Mesothelial cell of epicardium (in vitro differentiated cells): ENCODE results near the gene SOBP. TPM values are rescaled to one million over a fixed set of nuclear protein-coding genes. Genes with fewer than 3 reads are reported as not detected.

Source experiments
- DNase-seq, 2 experiments: peaks; one replicate each; pipeline ENCODE4 v3.0.0; 2021; ENCODE audit warnings: low spot score in 2 of 2; ENCODE audit not compliant: unreplicated experiment in 2 of 2
- H3K27ac Mint-ChIP-seq: 2 replicates; pipeline ENCODE4 v1.8.0; 2021; ENCODE audit warnings: mixed read lengths
- H3K27me3 Mint-ChIP-seq: 2 replicates; pipeline ENCODE4 v1.8.0; 2021; ENCODE audit warnings: low read depth, mixed read lengths
- H3K36me3 Mint-ChIP-seq: 2 replicates; pipeline ENCODE4 v1.8.0; 2021; ENCODE audit warnings: mixed read lengths
- H3K4me1 Mint-ChIP-seq: 2 replicates; pipeline ENCODE4 v1.8.0; 2021; ENCODE audit warnings: mixed read lengths
- H3K4me3 Mint-ChIP-seq: 2 replicates; pipeline ENCODE4 v1.8.0; 2021; ENCODE audit warnings: mild to moderate bottlenecking, moderate library complexity, mixed read lengths
- H3K9me3 Mint-ChIP-seq: 2 replicates; pipeline ENCODE4 v1.8.0; 2021; ENCODE audit warnings: mixed read lengths
- total RNA-seq: library from RNA; stranded (reverse); gene quantifications from 3 replicates; pipeline ENCODE4 v1.2.1, GENCODE V29; 2021
- TF ChIP-seq, protein P1 (sequence below): fragments of 200-600 bp; sonication (generic); IDR thresholded peaks from one replicate; pipeline ENCODE4 v1.5.0; 2021; ENCODE audit warnings: antibody characterized with exemption; ENCODE audit not compliant: unreplicated experiment

The SOBP gene
- total RNA-seq, 1 donor from 2014 or later = 7.6 TPM

DNA sequence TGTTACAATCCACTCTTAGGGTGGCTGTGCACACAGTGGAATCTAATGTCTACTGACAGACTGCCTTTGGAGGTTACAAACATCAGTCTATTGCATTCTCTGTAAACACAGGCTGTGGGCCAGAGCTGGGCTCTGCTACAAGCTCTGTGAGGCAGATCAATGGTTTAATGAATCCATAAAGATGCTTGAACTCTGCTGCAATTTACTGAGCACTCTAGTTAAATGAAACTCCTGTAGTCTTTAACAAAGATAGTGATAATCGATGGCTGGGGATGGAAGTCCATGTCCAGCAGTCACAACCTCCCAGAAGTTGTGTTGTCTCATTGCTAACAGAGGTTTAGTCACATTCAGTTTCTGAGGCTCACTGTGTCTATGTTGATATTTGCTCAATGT lies 50.5 kb downstream of the SOBP start:
- H3K9me3 Mint-ChIP-seq = no peaks in the 10 kb centered on the region
- peaks cover 47% of the 10 kb centered on the region for H3K4me1 Mint-ChIP-seq
- H3K27ac Mint-ChIP-seq = peak overlapping the region; percentile 48
- H3K36me3 Mint-ChIP-seq = no peaks in the 10 kb centered on the region
- H3K4me3 Mint-ChIP-seq = no peak overlapping the region
- peaks cover 21% of the 10 kb centered on the region for H3K27me3 Mint-ChIP-seq
- DNase-seq = no peak
- TF ChIP-seq, protein P1, sequence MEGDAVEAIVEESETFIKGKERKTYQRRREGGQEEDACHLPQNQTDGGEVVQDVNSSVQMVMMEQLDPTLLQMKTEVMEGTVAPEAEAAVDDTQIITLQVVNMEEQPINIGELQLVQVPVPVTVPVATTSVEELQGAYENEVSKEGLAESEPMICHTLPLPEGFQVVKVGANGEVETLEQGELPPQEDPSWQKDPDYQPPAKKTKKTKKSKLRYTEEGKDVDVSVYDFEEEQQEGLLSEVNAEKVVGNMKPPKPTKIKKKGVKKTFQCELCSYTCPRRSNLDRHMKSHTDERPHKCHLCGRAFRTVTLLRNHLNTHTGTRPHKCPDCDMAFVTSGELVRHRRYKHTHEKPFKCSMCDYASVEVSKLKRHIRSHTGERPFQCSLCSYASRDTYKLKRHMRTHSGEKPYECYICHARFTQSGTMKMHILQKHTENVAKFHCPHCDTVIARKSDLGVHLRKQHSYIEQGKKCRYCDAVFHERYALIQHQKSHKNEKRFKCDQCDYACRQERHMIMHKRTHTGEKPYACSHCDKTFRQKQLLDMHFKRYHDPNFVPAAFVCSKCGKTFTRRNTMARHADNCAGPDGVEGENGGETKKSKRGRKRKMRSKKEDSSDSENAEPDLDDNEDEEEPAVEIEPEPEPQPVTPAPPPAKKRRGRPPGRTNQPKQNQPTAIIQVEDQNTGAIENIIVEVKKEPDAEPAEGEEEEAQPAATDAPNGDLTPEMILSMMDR = no peak

DNA sequence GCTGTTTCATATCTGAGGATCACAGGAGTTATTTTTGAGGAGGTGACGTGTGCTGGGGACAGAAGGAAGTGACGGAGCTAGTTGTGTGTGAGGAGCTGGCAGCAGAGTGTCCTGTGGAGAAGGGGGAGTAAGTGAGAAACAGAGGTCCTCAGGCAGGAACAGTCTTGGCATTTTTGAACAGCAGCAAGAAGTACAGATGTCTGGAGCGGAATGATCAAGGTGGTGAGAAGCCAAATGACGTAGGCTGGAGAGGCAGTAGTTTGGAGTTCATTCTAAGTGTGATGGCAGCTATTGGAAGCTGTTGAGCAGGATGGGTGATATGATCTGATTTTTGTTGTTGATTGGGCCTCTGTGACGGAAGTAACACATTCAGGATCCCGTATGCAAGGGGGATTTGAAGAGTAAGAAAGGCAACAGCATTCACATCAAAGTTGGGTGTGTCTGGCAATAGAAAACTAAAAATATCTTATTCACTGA lies 52.3 kb downstream of the SOBP start:
- no peaks in the 10 kb centered on the region for H3K9me3 Mint-ChIP-seq
- TF ChIP-seq, protein P1 = no peak
- no peak for DNase-seq
- H3K27me3 Mint-ChIP-seq = peaks cover 32% of the 10 kb centered on the region
- peaks cover 38% of the 10 kb centered on the region for H3K4me1 Mint-ChIP-seq
- H3K36me3 Mint-ChIP-seq = no peaks in the 10 kb centered on the region
- peak overlapping the region; percentile 61 for H3K27ac Mint-ChIP-seq
- no peak overlapping the region for H3K4me3 Mint-ChIP-seq

DNA sequence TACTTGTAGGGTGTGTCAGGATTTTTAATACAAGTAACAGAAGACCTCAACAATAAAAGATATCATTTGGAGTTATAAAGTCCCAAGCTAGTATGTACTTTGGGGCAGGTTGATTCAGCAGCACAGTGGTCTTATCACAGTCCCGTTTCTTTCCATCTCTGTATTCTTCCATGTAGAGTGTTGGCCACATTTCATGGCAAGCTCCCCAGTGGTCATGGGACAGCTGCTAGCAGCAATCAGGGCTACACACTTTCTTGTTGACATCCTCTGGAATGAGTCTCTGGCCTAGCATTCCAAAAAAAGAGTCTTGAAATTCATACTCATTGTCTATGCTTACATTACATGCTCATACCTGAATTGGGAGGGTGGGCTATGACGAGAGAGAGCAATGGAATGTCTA lies 53.2 kb downstream of the SOBP start:
- Mint-ChIP-seq H3K4me1 (peaks cover 38% of the 10 kb centered on the region), H3K4me3 (no peak overlapping the region), H3K27ac (no peak overlapping the region), H3K27me3 (peaks cover 32% of the 10 kb centered on the region), H3K9me3 (no peaks in the 10 kb centered on the region), H3K36me3 (no peaks in the 10 kb centered on the region)
- TF ChIP-seq, protein P1 = no peak
- DNase-seq = no peak

DNA sequence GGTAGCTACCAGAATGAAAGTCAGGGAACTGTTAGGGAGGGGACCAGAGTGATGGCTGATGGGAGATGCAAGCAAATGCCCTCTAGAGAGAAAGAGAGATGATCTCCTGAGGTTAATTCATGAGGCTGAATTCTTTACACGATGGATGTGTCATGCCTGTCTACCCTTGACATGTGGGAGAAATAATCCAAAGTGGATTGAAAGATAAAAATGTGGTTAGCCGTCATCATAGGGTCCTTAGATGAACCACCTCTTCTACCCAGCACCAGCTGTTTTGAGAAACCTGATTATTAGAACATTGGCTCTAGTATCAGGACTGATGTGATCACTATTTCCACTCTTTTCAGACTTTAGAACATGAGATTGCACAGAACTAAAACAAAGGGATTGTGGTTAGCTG lies 53.6 kb downstream of the SOBP start:
- Mint-ChIP-seq H3K27me3 (peaks cover 31% of the 10 kb centered on the region), H3K9me3 (no peaks in the 10 kb centered on the region), H3K27ac (no peak overlapping the region), H3K4me3 (no peak overlapping the region), H3K36me3 (no peaks in the 10 kb centered on the region), H3K4me1 (peaks cover 37% of the 10 kb centered on the region)
- TF ChIP-seq, protein P1 = no peak
- DNase-seq = no peak

DNA sequence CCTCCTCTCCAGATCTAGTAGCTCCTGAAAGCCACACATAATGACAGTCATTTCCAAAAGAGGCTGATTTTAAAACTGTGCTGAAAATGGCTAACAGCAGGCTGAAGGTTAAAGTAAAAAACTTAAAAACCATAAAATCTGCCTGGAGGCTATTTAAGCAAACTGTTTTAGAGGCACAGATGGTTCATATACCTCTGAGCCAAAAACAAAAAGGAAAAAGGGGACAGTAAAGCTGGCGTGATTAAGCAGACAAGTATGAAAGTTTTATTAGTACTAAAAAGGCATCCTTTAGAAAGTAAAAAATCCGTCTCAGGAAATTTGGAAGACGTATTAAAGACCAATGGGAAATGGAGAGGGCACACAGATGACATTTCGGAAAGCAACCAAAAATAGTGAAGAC lies 55.8 kb downstream of the SOBP start:
- Mint-ChIP-seq H3K4me3 (no peak overlapping the region), H3K36me3 (no peaks in the 10 kb centered on the region), H3K27ac (no peak overlapping the region), H3K9me3 (no peaks in the 10 kb centered on the region), H3K4me1 (peaks cover 16% of the 10 kb centered on the region), H3K27me3 (peaks cover 28% of the 10 kb centered on the region)
- TF ChIP-seq, protein P1 = no peak
- DNase-seq = no peak
